ENCODE measurements around the gene SLC25A43.
"Not testable (repeated sequence)": the region's sequence is repeated elsewhere in the genome, so short reads cannot be mapped to it uniquely, and the experiment has no call there.

Gene SLC25A43

DNA sequence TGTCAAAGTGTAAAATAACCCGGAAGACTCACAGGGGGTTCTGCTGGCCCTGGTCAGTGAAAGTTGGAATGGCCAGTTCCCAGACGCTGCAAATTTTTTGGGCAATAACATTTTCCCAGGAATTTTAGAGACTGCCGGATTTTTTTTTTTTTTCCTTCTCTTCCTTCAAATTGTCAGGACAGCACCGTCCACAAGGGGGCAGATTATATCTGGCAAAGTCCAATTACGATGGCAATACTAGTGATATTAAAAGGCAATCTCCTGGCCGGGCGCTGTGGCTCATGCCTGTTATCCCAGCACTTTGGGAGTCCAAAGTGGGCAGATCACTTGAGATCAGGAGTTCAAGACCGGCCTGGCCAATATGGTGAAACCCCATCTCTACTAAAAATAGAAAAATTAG lies 89.6 kb downstream of the SLC25A43 start:
- peak; percentile 58 for DNase-seq (ENCODE audit: low read depth)
- H3K4me3 ChIP-seq (ENCODE audit: low read depth, low read length): no peak overlapping the region
- TF ChIP-seq, protein P1, sequence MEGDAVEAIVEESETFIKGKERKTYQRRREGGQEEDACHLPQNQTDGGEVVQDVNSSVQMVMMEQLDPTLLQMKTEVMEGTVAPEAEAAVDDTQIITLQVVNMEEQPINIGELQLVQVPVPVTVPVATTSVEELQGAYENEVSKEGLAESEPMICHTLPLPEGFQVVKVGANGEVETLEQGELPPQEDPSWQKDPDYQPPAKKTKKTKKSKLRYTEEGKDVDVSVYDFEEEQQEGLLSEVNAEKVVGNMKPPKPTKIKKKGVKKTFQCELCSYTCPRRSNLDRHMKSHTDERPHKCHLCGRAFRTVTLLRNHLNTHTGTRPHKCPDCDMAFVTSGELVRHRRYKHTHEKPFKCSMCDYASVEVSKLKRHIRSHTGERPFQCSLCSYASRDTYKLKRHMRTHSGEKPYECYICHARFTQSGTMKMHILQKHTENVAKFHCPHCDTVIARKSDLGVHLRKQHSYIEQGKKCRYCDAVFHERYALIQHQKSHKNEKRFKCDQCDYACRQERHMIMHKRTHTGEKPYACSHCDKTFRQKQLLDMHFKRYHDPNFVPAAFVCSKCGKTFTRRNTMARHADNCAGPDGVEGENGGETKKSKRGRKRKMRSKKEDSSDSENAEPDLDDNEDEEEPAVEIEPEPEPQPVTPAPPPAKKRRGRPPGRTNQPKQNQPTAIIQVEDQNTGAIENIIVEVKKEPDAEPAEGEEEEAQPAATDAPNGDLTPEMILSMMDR (conservative IDR thresholded peaks at IDR 0.05; ENCODE audit: low read depth, low read length): peak; percentile 59

- H3K4me3 ChIP-seq (ENCODE audit: low read depth, low read length): no peak overlapping the region
- TF ChIP-seq, protein P1 (conservative IDR thresholded peaks at IDR 0.05; ENCODE audit: low read depth, low read length): no peak
- no peak for DNase-seq (ENCODE audit: low read depth)
These were observed 90.3 kb downstream of the SLC25A43 start for GRCh38 chrX:119489212-119490074.

DNA sequence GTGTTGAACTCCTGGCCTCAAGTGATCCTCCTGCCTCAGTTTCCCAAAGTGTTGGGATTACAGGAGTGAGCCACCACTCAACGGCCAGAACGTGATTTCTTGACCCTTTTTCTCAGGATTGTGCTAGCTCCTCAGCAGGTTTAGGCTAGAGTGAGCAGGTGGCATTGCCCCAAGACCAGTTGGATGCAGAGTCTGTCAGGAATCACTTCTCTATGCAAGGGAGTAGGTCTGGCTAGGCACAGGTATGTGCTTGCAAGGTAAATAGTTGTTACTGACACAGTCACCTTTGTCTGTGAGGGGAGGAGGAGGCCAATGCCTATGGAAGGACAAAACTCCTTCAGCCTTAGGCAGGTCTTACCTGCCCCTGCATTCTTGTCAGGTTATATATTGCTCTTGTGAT lies 93.3 kb downstream of the SLC25A43 start:
- H3K4me3 ChIP-seq (ENCODE audit: low read depth, low read length): no peak overlapping the region
- TF ChIP-seq, protein P1 (conservative IDR thresholded peaks at IDR 0.05; ENCODE audit: low read depth, low read length): no peak
- DNase-seq (ENCODE audit: low read depth): no peak

GRCh38 chrX:119493851-119494495 lies 94.8 kb downstream of the SLC25A43 start:
- DNase-seq (ENCODE audit: low read depth); H3K4me3 ChIP-seq (ENCODE audit: low read depth, low read length): not testable (repeated sequence)

GRCh38 chrX:119495734-119496726 lies 96.9 kb downstream of the SLC25A43 start:
- TF ChIP-seq, protein P1 (conservative IDR thresholded peaks at IDR 0.05; ENCODE audit: low read depth, low read length): no peak
- no peak overlapping the region for H3K4me3 ChIP-seq (ENCODE audit: low read depth, low read length)
- no peak for DNase-seq (ENCODE audit: low read depth)

DNA sequence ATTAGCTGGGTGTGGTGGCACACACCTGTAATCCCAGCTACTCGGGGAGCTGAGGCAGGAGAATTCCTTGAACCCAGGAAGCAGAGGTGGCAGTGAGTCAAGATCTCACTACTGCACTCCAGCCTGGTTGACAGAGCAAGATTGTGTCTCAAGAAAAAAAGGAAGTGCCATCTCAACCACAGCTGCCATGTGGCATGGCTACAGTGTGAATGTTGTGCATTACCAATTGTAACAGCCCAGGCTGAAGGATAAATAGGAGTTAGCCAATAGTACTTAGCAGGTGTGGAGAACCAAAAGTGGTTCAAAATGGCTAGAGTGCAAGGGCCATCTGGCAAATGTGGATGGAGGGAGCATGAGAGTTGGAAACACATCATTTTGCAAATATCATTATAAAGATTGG lies 98.0 kb downstream of the SLC25A43 start:
- no peak for DNase-seq (ENCODE audit: low read depth)
- TF ChIP-seq, protein P1 (conservative IDR thresholded peaks at IDR 0.05; ENCODE audit: low read depth, low read length): no peak
- H3K4me3 ChIP-seq (ENCODE audit: low read depth, low read length): no peak overlapping the region
